Fibroblast of gingiva (primary cell): ENCODE measurements around the gene COX5A.
A peak's percentile ranks its signal among the peaks of the same experiment; 100 is the strongest.
"Not testable (repeated sequence)": the region's sequence is repeated elsewhere in the genome, so short reads cannot be mapped to it uniquely, and the experiment has no call there.

Experiments
- DNase-seq: peaks from one replicate; pipeline ENCODE4 v3.0.0-alpha.2; 2011; ENCODE audit warnings: low read depth

COX5A gene

DNA sequence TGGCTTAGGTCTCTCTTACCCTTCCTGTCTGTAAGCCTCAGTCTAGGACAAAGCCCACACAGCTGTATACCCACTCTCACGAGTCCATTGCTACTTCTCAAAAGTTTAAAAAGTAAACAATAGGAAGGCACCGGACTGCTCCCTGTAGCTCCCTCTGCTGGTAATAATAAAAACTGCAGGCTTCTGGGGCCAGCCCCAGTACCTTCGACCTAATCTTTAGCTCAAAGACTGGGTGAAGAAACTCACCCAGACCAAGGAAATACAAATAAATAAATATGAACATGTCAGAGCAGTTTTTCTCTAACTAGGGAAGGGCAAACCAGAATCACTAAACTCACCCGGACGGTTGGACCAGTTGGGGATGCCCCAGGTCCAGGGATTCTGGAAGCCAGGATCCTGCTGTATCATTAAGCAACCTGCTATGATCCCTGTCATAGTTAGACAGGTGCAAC lies 36.2 kb downstream of the COX5A start:
- DNase-seq = peak; percentile 53

GRCh38 chr15:74897300-74897701 lies 40.6 kb downstream of the COX5A start:
- no peak for DNase-seq

DNA sequence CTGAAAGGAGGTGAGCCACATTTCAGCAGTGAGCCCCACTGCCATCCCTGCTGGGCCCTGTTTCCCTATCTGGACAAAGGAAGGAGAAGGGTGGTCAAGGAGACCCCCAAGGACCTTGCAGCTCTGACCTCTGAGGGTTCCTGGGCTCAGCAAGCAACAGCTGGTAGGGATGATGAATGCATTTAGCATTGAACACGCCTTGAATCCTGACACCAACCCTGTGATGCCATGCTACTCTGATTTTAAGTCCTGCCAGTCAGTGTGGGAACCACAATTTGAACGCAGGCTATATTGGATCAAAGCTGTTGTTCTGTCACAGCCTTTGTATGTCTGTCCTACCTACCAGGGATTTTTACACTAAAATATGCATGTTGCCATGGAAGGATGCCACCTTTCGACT lies 41.6 kb downstream of the COX5A start:
- DNase-seq = no peak

DNA sequence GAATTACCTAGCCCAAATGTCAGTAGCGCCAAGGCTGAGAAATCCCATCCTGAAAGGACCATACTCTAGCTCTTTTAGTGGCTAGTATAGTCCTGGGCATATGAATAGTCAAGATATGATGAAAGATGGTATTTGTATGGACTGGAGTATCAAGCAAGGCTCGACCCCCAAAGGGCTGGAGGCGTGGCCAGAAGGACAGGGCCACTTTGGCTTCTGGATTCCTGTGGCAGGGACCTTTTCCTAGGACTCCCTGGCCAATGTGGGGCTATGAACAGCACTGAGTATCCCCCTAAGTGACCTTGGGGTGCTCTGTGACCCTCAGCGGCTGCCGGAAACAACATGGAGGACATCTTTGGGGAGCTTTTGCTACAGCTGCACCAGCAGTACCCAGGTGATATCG lies 42.0 kb downstream of the COX5A start:
- no peak for DNase-seq

- DNase-seq = not testable (repeated sequence)
Observed at GRCh38 chr15:74894383-74894782, 43.5 kb downstream of the COX5A start.

DNA sequence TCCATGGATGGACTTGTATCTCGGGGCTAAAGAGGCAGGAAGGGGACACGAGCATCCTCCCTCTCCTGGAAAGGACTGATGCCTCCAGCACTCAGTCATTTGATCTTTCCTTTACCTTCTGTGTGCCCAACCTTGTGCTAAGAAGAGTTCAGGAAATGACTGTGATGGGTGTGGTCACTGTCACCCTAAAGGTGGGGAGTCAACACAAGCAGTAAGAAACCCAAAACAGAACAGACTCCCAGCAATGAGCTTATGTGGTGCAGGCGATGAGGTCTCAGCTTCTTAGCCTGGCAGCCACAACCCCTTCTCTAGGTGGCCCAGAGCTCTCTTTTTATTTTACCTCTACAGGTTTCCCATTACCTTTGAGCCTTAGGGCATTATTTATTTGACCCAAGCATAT lies 44.2 kb downstream of the COX5A start:
- DNase-seq = no peak

- no peak for DNase-seq
Observed at GRCh38 chr15:74892931-74893330, 44.9 kb downstream of the COX5A start.

- DNase-seq = no peak
Observed at GRCh38 chr15:74892313-74892712, 45.6 kb downstream of the COX5A start.

- no peak for DNase-seq
Observed at GRCh38 chr15:74891469-74891868, 46.4 kb downstream of the COX5A start.

DNA sequence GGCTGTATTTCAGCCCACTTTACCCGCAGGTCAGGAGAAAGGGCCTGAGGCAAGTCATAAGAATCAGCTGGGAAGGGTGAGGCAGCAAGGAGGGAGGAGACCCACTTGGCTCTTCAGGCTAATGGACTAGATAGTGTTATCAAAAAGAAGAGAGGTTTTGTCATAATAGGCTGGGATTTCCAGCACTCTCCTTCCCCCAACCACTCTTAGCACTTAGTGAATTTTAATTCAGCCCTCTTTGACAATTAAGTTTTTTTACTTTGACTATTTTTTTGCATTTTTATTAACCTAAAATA lies 47.3 kb downstream of the COX5A start:
- DNase-seq = no peak

DNA sequence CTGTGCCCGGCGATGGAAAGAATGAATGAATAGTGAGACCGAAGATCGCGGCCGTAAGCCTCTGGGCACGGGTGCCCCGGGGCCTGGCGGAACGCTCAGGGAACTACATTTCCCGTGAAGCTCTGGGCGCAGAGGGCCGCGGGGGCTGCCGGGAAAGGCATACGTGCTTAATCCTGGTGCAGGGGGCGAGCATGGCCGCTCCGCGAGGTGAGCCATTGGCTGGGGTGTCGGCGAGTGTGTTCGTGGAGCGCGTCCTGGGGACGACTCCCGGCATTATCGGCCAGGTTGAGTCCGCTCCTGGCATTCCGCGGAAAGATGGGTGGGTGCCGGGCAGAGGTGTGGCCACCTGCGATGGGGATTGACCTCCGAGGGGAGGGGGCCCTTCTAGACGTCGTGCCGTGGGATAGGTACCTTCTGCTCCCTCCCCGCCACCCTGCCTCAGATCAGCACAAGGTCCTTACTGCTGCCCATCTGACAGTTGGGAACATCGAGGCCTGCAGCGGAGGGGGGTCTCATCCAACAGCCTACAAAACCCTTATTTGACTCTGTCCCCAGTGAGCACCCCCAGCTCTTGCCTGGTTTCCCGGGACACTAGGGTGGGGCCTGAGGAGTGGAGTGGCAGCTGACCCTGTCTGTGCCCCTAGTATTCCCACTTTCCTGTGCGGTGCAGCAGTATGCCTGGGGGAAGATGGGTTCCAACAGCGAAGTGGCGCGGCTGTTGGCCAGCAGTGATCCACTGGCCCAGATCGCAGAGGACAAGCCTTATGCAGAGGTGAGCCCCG lies 47.8 kb downstream of the COX5A start, which contains the start of gene MPI:
Gene MPI, plus strand, starts transcription at position 160 of the 782 bp plus-strand sequence. Its CDS starts 32 bp downstream, at position 192.
- peak; percentile 68 for DNase-seq

GRCh38 chr15:74889390-74889882 lies 48.4 kb downstream of the COX5A start:
- no peak for DNase-seq

- DNase-seq = no peak
Observed at GRCh38 chr15:74888716-74889115, 49.2 kb downstream of the COX5A start.

GRCh38 chr15:74887537-74888193 lies 50.2 kb downstream of the COX5A start:
- not testable (repeated sequence) for DNase-seq

DNA sequence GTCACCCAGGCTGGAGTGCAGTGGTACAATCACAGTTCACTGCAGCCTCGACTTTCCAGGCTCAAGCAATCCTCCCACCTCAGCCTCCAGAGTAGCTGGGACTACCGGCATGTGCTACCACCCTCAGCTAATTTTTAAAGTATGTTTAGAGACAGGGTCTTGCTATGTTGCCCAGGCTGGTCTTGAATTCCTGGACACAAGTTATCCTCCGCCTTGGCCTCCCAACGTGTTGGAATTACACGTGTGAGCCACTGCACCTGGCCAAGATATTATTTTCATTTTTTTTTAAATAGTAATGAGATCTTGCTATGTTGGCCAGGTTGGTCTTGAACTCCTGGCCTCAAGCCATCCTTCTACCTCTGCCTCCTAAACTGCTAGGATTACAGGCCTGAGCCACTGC lies 52.4 kb downstream of the COX5A start:
- no peak for DNase-seq

GRCh38 chr15:74884428-74885223 lies 53.2 kb downstream of the COX5A start:
- DNase-seq = no peak

- no peak for DNase-seq
Observed at GRCh38 chr15:74882528-74882927, 55.3 kb downstream of the COX5A start.

DNA sequence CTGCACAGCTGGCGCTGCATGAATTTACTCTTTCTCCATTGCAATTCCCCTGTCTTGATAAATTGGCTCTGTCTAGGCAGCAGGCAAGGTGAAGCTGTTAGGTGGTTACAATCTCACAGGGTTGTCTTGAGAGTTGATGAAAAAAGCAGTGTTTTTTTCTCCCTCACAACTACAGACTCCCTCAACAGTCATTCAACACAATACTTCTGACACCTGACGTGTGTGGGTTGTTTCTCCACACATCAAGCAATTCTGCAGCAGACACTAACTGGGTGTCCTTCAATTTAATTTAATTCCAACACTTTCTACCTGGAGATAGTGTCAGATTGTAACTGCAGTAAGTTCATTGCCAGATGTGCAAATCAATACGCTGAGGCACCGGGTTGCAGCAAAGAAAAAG lies 59.6 kb downstream of the COX5A start:
- no peak for DNase-seq

- no peak for DNase-seq
Observed at GRCh38 chr15:74873756-74874424, 64.0 kb downstream of the COX5A start.

GRCh38 chr15:74873036-74873755 lies 64.7 kb downstream of the COX5A start, which contains the start of gene SCAMP2:
Gene SCAMP2 (minus strand): TSS chr15:74873365. CDS start chr15:74873255, 110 bp downstream.
- DNase-seq = peak; percentile 94

GRCh38 chr15:74872702-74873035 lies 65.2 kb downstream of the COX5A start:
- no peak for DNase-seq
